ENCODE measurements around the gene SLC39A2. TPM values are rescaled to one million over a fixed set of nuclear protein-coding genes. Genes with fewer than 3 reads are reported as not detected.

Gene SLC39A2
- polyA plus RNA-seq, 1 of the 3 experiments (the other 2 are of a cell fraction) = not detected

- TF ChIP-seq REST (IDR thresholded peaks at IDR 0.05; ENCODE audit: low read depth, low read length) = no peak
Measured at GRCh38 chr14:21030531-21030930, 31.4 kb downstream of the SLC39A2 start (continued).

DNA sequence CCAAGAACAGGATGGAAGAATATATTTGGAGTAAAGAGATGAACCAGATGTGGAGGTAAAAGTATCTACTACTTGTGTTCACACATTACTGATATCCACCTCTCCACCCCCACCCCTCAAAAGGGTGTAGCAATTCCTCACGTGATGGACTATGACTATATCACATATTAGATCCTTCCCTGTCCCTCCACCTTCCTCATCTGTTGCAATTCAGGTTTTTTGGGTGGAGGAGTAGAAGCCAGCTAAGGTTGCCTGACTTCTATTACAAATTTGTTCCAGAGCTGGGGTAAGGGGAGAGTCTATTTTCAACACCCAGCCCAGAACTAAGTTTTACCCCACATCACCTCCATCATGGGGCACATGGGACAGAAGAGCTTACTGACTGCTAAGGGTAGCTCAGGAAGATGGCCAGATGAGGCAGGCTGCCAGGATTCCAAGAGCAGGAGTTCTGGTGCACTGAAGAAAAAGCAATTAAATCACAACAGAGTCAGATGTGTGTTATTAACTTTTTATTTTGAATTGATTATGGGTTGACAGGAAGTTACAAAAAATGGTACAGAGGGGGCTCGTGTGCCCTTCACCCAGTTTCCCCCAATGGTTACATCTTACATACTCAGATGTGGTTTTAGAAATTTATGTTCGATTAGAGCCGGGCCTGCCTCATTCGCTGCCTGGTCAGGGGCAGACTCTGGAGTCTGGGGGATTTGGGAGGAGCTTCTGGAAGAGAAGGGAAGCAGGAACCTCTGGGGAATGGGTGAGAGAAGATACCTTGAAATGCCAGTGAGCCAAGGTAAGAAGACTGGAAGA lies 33.4 kb downstream of the SLC39A2 start:
- H3K27me3 ChIP-seq (ENCODE audit: insufficient read depth) = peaks cover 42% of the 10 kb centered on the region; the same call in 1 of the 2 replicates
- no peak overlapping the region for H3K4me3 ChIP-seq (ENCODE audit: low read depth in 2 of 2, low read length in 1 of 2)
- no peaks in the 10 kb centered on the region for H3K9me2 ChIP-seq
- TF ChIP-seq CHD2 (IDR thresholded peaks at IDR 0.05; ENCODE audit: low read length, partially characterized antibody) (no peak), SMC3 (IDR thresholded peaks at IDR 0.05; ENCODE audit: low read depth, low read length) (no peak), TCF12 (IDR thresholded peaks at IDR 0.05) (no peak), PBX3 (IDR thresholded peaks at IDR 0.05) (no peak), RXRA (IDR thresholded peaks at IDR 0.05; ENCODE audit: borderline replicate concordance, low read depth) (no peak), MAX (IDR thresholded peaks at IDR 0.05; ENCODE audit: low read depth) (no peak), FOSL2 (IDR thresholded peaks at IDR 0.05; ENCODE audit: borderline replicate concordance, low read depth) (no peak), FOXM1 (IDR thresholded peaks at IDR 0.05; ENCODE audit: low read depth) (no peak), EP300 (IDR thresholded peaks at IDR 0.05; ENCODE audit: borderline replicate concordance in 1 of 2, low read depth in 1 of 2, low read length in 1 of 2) (no peak), GATA2 (CRISPR knock-in tag; IDR thresholded peaks at IDR 0.05) (no peak), RAD21 (IDR thresholded peaks at IDR 0.05; ENCODE audit: low read length) (no peak), NRF1 (IDR thresholded peaks at IDR 0.05; ENCODE audit: low read depth, low read length) (no peak), MXI1 (IDR thresholded peaks at IDR 0.05; ENCODE audit: low read depth, low read length) (no peak), TEAD4 (IDR thresholded peaks at IDR 0.05; ENCODE audit: borderline replicate concordance, insufficient read depth) (no peak)
- TF ChIP-seq, protein P1, sequence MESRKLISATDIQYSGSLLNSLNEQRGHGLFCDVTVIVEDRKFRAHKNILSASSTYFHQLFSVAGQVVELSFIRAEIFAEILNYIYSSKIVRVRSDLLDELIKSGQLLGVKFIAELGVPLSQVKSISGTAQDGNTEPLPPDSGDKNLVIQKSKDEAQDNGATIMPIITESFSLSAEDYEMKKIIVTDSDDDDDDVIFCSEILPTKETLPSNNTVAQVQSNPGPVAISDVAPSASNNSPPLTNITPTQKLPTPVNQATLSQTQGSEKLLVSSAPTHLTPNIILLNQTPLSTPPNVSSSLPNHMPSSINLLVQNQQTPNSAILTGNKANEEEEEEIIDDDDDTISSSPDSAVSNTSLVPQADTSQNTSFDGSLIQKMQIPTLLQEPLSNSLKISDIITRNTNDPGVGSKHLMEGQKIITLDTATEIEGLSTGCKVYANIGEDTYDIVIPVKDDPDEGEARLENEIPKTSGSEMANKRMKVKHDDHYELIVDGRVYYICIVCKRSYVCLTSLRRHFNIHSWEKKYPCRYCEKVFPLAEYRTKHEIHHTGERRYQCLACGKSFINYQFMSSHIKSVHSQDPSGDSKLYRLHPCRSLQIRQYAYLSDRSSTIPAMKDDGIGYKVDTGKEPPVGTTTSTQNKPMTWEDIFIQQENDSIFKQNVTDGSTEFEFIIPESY (IDR thresholded peaks at IDR 0.05; ENCODE audit: borderline replicate concordance, low read depth) = no peak
- ChIA-PET POLR2A (no interaction called here), CTCF (interaction anchor here (0.9 to 7.5 kb wide), 6 partner anchors 7 to 71 kb away, joined by 4 to 73 read pairs (median 10); partner anchors contain the start of gene ZNF219)
- H3F3A ChIP-seq (replicated peaks; ENCODE audit: insufficient read depth) = no peaks in the 10 kb centered on the region
- no peaks in the 10 kb centered on the region for H3K9me3 ChIP-seq
- WGBS (ENCODE audit: low lambda C conversion rate) = 38% methylated on average over 5 of the region's 5 CpGs
- no peaks in the 10 kb centered on the region for H3K4me1 ChIP-seq (ENCODE audit: control insufficient read depth in 1 of 2, insufficient read depth in 2 of 2, low read depth in 1 of 2, low read length in 1 of 2)
- no peaks in the 10 kb centered on the region for H3K36me3 ChIP-seq (replicated peaks in 1 of 2; ENCODE audit: control insufficient read depth in 1 of 2, insufficient read depth in 2 of 2, low read length in 1 of 2)
- H3K27ac ChIP-seq (ENCODE audit: low read depth in 2 of 2, low read length in 1 of 2) = no peak overlapping the region
- H3K79me2 ChIP-seq (ENCODE audit: insufficient read depth) = no peaks in the 10 kb centered on the region
- no peak overlapping the region for H3K9ac ChIP-seq
- H3K4me2 ChIP-seq = no peak overlapping the region
- H4K20me1 ChIP-seq (ENCODE audit: insufficient read depth) = no peaks in the 10 kb centered on the region
- no peak overlapping the region for H2AFZ ChIP-seq (ENCODE audit: low read depth)
- DNase-seq = no peak

Measured in SK-N-SH (cell line).